Activated T-cell treated with anti-CD3 and anti-CD28 coated beads, Interleukin-2, amount 50 U/mL, for 1 hour (primary cell): Measurements from ENCODE around the gene UIMC1.
"Not testable (repeated sequence)": the region's sequence is repeated elsewhere in the genome, so short reads cannot be mapped to it uniquely, and the experiment has no call there.

Experiments used
- DNase-seq: peaks from one replicate; pipeline ENCODE4 v3.0.0-alpha.2; 2020

The UIMC1 gene

DNA sequence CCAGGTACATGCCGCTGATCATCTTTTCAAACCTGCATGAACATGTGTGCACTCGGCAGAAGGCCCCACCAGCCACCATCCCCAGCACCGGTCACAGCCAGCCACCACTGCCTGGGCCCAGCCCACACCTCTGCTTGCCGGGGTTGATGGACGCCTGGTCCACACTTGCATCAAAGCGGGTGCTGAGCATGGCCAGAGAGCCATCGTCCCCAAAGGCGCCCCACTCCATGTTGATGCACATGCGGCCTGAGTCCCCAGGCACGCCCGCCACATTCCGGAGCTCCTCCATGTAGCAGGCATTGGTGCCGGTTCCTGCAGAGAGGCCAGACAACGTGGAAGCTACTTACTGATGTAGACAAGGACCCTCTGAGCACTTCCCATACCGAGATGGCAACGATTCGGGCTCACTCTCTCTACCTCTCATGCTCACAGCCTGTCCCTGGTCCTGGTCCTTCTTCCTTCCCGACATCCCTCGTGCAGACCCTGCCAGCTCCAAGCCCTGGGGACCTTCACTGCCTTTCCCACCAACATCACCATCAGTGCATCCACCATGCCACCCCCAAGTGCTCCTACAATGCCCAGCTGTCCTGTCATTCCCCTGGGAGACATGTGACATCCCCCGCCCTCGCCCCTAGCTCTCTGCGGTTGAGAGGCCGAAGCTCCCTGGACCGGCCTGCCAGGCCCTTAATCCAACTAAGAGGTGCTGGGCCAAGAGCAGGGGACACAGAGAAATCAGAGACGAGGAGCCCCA is 124.6 kb downstream of the UIMC1 start:
- no peak for DNase-seq

DNA sequence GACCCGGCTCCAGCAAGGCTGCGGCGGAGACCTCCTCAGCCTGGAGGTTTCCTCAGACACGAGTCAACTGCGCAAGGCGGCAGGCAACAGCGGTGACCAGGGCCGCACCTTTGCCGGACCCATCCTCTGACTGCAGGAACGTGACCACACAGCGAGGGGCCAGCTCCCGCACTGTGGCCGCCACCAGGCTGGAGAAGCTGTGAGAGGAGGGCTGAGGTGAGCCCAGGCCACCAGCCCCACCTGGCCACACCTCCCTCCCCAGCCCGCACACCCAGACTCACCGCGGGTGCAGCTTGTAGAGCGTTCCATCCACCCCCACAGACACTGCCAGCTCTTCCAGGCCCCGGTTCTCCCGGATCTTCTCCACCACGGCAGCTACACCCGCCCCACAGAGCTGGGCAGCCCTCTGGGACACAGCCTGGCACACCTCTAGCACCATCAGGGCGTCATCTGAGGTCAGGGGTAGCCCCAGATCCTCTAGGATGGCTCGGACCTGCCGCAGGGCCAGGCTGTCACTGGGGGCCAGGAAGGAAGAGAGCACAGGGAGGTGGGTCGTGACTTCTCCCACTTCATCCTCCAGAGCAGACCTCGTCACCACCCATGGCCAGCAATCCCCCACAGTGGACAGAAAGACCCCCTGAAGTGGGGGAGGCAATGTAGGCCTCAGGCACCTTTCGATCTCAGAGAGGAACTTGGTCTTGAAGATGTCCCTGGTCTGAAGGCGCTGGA is 125.4 kb downstream of the UIMC1 start:
- no peak for DNase-seq

DNA sequence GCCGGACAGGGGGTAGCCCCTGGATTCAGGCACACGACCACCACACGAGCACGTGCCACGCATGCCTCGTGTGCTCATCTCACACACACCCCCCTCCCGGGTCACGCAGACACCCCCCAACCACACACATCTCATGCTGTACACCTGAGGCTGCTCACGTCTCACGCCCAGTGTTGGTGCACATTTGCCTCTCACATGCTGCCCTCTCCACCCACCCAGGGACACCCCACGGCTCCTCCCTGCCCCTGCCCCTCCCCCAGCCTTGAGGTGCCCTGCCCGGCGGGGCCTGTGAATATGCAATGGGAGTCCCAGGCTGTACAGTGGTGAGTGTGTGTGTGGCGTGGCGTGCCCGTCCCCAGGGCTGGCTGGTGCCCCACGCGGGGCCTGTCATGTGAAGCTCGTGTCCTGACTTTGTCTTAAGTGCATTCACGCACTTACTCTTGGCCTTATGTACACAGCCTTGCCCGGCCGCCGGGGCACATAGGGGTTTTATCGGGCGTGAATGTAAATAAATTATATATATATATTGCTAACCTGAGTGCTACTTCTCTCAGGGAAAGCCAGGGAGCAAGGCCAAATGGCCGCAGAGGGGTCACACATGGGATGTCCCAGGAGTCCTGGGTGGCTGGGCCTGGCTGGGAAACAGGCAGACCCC is 126.1 kb downstream of the UIMC1 start:
- no peak for DNase-seq

DNA sequence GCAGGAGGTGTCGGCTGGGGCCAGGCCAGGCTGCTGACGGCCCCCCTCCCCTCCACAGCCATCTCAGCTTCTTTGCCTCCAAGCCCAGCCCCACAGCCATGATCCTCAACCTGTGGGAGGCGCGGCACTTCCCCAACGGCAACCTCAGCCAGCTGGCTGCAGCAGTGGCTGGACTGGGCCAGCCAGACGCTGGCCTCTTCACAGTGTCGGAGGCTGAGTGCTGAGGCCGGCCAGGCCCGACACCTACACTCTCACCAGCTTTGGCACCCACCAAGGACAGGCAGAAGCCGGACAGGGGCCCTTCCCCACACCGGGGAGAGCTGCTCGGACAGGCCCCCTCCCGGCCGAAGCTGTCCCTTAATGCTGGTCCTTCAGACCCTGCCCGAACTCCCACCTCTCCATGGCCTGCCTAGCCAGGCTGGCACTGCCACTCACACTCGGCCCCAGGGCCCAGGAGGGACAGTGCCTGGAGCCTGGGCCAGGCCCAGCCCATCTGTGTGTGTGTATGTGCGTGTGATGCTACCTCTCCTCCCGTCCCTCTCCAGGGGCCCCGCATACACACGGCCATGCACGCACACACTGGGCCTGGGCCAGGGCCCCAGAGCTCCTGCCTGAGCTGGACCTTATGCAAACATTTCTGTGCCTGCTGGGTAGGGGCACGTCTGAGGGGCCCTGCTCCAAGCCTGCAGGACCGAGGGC is 126.8 kb downstream of the UIMC1 start:
- DNase-seq = no peak

DNA sequence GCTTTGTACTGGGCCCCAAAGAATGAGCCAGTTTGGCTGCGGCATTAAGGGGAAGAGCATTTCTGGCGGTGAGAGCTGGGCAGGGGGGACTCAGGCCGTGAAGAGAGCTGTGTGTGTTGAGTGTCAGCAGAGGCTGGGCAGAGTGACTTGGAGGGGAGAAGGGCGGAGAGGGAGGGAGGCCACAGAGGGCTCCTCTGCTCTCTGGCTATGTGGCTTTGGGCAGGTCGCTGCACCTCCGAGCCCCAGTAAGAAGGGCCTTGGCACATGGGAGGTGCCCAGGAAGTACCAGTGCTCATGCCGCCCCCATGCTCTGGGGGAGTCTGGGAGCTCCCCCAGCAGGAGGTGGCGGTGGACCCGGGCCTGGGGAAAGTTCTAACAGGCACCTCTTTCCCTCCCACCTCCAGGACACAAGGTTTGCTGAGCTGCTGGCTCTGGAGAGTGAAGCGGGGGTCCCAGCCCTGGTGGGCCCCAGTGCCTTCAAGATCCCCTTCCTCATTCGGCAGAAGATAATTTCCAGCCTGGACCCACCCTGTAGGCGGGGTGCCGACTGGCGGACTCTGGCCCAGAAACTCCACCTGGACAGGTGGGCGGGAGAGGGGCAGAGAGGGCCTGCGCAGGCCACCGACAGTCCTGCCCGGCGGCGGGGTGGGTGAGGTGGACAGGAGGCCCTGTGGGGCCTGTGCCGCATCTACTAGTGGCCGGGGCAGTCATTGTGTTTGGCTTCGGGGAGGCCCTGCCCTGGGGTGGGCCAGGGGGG is 127.5 kb downstream of the UIMC1 start:
- DNase-seq = no peak

DNA sequence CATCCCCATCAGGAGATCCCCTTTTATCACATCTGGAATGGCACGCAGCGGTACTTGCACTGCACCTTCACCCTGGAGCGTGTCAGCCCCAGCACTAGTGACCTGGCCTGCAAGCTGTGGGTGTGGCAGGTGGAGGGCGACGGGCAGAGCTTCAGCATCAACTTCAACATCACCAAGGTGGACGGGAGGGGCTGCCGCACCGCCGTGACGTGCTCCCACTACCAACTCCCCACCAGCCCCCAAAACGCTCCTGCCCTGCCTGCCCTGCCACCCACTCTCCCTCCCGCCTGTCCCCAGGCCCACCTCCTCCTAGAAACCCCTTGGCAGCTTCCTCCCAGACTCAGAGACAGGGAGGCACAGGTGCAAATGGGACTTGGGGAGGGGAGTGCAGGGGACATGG is 128.1 kb downstream of the UIMC1 start:
- no peak for DNase-seq

DNA sequence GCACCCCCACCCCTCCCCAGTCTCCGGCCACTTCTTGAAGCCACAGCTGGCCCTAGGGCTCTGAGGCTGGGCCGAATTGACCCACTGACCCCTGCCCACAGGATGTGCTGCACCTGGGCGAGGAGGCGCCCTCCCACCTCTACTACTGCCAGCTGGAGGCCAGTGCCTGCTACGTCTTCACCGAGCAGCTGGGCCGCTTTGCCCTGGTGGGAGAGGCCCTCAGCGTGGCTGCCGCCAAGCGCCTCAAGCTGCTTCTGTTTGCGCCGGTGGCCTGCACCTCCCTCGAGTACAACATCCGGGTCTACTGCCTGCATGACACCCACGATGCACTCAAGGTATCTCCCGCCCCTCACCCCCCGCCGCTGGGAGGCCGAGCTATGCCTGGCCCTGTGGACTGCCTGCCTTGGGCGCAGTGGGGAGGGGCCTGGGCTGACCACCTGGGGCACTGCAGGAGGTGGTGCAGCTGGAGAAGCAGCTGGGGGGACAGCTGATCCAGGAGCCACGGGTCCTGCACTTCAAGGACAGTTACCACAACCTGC is 128.7 kb downstream of the UIMC1 start:
- DNase-seq = no peak

DNA sequence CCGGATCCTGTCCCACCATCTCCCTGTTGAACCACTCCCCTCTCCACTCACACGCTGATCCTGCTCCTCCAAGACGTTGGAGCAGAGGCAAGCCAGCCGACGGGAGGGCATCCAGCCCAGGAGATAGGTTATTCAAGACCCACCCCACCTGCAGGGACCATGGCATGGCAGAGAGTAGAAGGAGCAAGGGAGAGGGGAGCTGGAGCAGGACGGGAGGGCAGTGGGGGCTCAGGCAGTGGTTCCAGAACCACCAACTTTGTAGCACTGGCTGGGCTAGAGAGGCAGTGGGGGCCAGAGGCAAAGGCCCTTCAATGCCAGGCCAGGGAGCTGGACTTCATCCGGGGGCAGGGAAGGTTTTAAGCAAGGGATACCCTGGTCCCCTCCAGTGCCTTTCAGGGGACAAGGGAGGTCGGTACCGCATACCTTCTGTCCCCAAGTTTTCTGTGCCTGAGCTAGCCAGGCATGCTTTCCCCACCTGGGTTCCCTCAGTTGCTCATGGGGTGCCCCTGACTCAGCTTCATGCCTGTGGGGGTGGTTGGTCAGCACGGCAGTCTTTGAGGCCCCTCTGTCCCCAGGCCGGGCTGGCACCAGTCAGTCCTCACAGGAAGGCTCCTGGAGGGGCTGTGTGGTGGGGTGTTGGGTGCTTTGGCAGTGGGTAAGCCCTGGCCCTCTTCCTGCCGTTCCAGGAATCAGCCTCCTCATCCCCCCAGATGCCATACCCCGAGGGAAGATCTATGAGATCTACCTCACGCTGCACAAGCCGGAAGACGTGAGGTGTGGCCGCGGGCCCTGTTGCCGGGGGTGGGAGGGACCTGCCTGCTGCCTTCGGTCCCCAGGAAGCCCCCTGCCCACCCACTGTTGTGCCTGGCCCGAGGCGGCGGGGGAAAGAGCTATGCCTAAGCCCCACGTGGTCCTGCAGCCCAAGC is 129.8 kb downstream of the UIMC1 start:
- DNase-seq = no peak

DNA sequence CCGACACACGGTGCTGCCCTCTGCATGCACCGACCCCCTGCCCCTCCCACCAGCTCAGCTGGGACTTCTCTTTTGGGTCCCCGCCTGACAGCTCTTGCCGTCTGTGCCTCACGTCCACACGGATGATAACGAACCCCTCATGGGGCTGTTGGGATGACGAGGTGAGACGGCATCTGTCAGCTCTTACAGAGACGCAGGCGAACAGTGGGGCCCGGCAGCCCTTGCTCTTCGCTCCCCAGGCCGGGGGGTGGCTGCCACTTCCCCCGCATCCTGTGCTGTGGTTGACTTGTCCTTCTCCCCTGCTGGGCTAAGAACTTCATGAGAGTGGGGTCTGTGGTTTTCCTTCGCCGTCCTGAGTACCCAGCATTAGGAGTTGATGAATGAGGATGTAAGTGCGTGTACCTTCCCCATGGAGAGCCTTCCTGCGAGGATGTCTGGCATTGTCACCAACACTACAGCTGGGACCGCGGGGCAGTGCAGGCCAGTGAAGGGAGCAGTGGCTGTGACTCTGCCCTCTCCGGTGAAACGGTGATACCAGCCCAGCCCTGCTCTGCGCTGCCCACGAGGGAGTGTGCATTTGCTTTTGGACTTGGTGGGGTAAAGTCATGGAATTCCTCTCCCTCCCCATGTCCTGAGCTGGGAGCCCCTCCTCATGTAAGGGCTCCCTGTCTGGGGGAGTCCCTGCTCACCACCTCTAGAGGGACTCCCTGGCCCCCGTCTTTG is 130.6 kb downstream of the UIMC1 start:
- no peak for DNase-seq

DNA sequence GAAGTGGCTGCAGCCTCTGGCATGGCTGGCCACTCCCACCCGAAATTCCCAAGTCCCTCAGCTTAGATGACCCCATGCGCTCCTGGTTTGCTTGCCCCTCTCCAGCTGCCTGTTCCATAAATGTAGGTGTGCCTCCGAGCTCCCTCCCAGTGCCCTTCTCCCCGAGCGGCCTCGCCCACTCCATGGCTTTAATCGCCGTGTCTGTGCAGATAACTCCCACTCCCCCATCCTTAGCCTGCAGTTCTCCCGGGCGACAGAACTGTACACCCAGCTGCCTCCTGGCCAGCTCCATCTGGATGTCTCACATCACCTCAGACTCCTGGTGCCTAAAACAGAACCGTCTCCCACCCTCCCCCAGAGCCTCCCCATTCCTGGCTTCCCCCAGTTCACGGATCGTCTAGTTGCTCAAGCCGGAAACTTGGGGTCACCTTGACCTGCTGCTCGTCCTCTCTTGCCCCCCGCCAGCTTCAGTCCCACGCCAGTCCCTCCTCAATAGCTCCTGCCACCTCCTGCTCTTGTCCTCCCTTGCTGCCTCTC is 131.5 kb downstream of the UIMC1 start:
- DNase-seq = no peak

DNA sequence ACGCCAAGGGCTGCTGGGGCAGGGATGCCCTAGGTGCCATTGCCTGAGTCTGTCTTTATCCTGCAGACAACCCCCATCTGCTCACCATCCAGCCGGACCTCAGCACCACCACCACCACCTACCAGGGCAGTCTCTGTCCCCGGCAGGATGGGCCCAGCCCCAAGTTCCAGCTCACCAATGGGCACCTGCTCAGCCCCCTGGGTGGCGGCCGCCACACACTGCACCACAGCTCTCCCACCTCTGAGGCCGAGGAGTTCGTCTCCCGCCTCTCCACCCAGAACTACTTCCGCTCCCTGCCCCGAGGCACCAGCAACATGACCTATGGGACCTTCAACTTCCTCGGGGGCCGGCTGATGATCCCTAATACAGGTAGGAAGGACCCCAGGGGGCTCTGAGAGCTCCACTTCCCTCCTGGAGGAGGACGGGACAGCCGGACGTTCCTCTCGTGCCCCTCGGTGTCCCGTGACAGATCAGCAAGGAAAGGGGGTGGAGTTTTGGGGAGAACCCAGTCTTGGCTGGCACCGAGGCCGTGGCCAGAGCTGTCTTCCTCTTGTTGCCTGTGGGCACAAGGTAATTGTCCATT is 132.3 kb downstream of the UIMC1 start:
- no peak for DNase-seq

DNA sequence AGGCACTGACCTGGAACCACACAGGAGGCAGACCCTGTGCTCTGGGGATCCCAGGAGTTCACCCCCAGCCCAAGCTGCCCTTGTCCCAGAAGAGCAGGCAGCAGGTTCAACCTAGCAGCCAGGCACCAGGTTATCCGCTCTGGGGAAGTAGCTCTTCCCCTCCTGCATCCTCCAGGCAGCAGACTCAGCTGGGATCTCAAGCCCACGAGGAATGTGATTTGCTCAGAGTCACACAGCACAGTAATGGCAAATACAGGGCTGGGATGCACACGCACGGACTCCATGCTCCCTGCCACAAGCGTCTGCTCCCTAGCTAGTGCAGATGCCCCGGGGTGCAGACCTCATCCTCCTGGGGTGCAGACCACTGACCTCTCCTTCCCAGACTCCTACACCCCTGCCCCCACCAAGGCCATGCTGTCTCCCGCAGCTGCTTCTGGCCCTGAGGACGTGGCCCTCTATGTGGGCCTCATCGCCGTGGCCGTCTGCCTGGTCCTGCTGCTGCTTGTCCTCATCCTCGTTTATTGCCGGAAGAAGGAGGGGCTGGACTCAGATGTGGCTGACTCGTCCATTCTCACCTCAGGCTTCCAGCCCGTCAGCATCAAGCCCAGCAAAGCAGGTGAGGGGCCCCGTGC is 132.9 kb downstream of the UIMC1 start:
- DNase-seq = no peak

DNA sequence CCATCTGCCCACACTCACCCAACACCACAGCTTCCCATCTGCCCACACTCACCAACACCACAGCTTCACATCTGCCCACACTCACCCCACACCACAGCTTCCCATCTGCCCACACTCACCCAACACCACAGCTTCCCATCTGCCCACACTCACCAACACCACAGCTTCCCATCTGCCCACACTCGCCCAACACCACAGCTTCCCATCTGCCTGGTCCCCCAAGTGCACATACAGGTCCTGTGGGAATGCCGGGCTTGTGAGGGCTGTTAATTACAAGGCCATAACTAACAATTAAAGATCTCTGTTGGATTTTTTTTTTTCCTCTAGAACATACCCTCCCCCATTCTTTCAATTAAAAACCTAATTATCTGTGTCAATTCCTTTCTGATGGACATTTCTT is 133.6 kb downstream of the UIMC1 start:
- not testable (repeated sequence) for DNase-seq

DNA sequence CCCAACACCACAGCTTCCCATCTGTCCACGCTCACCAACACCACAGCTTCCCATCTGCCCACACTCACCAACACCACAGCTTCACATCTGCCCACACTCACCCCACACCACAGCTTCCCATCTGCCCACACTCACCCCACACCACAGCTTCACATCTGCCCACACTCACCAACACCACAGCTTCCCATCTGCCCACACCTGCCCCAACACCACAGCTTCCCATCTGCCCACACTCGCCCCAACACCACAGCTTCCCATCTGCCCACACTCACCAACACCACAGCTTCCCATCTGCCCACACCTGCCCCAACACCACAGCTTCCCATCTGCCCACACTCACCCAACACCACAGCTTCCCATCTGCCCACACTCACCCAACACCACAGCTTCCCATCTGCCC is 134.0 kb downstream of the UIMC1 start:
- not testable (repeated sequence) for DNase-seq

DNA sequence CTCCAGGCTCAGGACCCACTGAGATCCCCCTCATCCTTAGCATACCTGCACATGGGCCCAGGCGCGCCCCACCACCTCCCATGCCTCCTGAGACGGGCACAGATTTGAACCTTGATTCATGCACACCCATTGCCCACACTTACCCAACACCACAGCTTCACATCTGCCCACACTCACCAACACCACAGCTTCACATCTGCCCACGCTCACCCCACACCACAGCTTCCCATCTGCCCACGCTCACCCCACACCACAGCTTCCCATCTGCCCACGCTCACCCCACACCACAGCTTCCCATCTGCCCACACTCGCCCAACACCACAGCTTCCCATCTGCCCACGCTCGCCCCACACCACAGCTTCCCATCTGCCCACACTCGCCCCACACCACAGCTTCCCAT is 135.9 kb downstream of the UIMC1 start:
- not testable (repeated sequence) for DNase-seq

DNA sequence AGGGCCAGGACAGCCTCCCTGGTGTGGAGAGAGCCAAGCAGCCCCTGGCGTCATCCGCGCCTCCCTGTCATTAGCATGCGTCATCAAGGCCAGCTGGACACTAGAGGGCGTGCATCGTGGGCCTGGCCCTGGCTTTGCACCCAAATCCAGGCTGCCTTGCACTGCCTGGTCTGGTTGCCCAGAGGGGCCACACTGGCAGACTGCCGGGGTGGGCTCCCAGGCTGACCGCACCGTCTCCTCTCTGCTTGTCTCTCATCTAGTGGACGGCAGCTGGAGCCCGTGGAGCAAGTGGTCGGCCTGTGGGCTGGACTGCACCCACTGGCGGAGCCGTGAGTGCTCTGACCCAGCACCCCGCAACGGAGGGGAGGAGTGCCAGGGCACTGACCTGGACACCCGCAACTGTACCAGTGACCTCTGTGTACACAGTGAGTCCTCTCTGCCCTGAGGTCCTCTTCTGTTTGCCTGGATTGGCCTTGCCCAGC is 136.4 kb downstream of the UIMC1 start:
- no peak for DNase-seq

DNA sequence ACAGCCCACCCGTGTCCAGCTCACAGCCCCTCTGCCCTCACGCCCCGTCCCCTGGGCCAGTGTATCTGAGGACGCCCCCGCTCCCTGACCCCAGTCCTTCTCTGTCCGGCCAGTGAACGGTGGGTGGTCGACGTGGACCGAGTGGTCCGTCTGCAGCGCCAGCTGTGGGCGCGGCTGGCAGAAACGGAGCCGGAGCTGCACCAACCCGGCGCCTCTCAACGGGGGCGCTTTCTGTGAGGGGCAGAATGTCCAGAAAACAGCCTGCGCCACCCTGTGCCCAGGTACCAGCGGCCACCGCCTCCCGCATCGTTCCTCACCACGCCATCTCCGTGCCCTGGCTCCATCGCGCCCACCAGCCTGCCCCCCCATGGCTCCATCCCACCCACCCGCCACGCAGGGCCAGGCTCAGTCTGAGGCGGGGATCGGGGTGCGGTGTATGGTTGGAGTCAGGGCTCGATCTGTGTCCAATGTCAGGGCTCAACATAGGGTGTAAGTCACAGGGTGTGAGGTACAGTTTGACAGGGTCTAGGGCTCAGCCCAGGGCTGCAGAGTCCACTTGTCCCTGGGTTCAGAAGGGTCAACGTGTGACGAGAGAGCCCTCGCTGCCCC is 137.0 kb downstream of the UIMC1 start:
- no peak for DNase-seq

DNA sequence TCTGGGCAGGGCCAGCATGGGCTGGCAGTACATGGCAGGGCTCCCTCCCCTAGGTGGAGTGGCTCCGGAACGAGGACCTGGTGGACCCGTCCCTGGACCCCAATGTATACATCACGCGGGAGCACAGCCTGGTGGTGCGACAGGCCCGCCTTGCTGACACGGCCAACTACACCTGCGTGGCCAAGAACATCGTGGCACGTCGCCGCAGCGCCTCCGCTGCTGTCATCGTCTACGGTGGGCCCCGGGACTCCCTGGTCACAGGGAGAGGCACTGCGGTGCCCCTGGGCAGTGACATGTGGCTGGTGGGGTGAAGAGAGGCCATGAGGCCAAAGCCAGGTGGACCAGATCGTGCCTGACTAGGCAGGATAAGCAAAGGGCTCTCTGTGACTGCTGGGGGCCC is 137.8 kb downstream of the UIMC1 start:
- no peak for DNase-seq

DNA sequence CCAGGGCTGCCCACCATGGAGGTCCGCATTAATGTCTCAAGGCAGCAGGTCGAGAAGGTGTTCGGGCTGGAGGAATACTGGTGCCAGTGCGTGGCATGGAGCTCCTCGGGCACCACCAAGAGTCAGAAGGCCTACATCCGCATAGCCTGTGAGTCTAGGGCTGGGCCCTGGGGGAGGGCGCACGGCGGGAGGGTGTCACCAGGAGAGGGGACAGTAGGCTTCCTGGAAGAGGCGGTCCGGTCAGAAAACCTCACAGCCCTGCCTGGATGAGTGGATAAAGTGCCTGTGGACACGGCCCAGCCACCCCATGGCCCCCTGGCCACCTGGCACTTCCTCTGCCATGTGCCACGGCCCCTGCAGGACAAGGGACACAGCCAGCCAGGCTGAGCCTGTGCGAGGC is 138.5 kb downstream of the UIMC1 start:
- DNase-seq = no peak
